Small intestine (tissue), 7 donors: ENCODE measurements around the gene STXBP6. TPM values are rescaled to one million over a fixed set of nuclear protein-coding genes. Genes with fewer than 3 reads are reported as not detected.

Experiments
- DNase-seq, 2 donors: peaks; one replicate each; pipeline versions ENCODE4 v3.0.0 to v3.0.0-alpha.2; 2013
- FAIRE-seq: peaks from 2 replicates; lab custom pipeline; 2012; peaks lifted over from hg19 to GRCh38; lab: Jason Lieb, UNC
- H3K27ac ChIP-seq, 3 donors: one replicate each; pipeline ENCODE4 v1.5.1; 2013; ENCODE audit warnings: low read length in 2 of 3, mild to moderate bottlenecking in 2 of 3, control low read depth in 1 of 3, inconsistent platforms in 1 of 3, low read depth in 1 of 3, moderate library complexity in 1 of 3
- H3K27me3 ChIP-seq, 3 donors: one replicate each; pipeline ENCODE4 v1.6.1; 2013; ENCODE audit warnings: low read length in 3 of 3, inconsistent platforms in 1 of 3; ENCODE audit not compliant: control insufficient read depth in 3 of 3, insufficient read depth in 3 of 3
- H3K36me3 ChIP-seq, 3 donors: one replicate each; pipeline ENCODE4 v1.6.1; 2013; ENCODE audit warnings: low read length in 3 of 3, inconsistent platforms in 1 of 3, low read depth in 1 of 3, mild to moderate bottlenecking in 1 of 3, moderate library complexity in 1 of 3; ENCODE audit not compliant: control insufficient read depth in 3 of 3, insufficient read depth in 2 of 3
- H3K4me1 ChIP-seq, 3 donors: one replicate each; pipeline ENCODE4 v1.6.1; 2013; ENCODE audit warnings: low read length in 2 of 3, inconsistent platforms in 1 of 3, low read depth in 1 of 3, mild to moderate bottlenecking in 1 of 3, moderate library complexity in 1 of 3; ENCODE audit not compliant: control insufficient read depth in 3 of 3, insufficient read depth in 2 of 3
- H3K4me3 ChIP-seq, 3 donors: one replicate each; pipeline ENCODE4 v1.5.1; 2013; ENCODE audit warnings: low read length in 3 of 3, control low read depth in 1 of 3, inconsistent platforms in 1 of 3, low read depth in 1 of 3, mild to moderate bottlenecking in 1 of 3, moderate library complexity in 1 of 3
- H3K9me3 ChIP-seq, 2 donors: one replicate each; pipeline ENCODE4 v1.6.1; 2013; ENCODE audit warnings: low read depth in 1 of 2, low read length in 1 of 2; ENCODE audit not compliant: control insufficient read depth in 2 of 2, insufficient read depth in 1 of 2
- WGBS, 3 donors: extraction: QIAGEN DNeasy Blood & Tissue Kit; methylation state at CpG; one replicate each; pipeline ENCODE4 v1.1.7; 2013; 5-methylcytosine and 5-hydroxymethylcytosine counted together
- polyA plus RNA-seq, 4 donors: library from polyadenylated mRNA; stranded (reverse) in 3 of 4; unstranded in 1 of 4; fragments of 200-250 nt in 3 of 4; fragments of 120-200 nt in 1 of 4; gene quantifications; one replicate each; pipeline versions ENCODE4 v1.2.1 to v1.2.3, GENCODE V29; 2013
- donor health status: healthy with polysubstance abuse.
- donor health status: control.
- donor health status: control.
- donor health status: Bipolar disorder and iron deficiency.
- donor health status: healthy.

Gene STXBP6
- polyA plus RNA-seq, 4 donors = 12.7 to 53.7 (median 24.0) TPM

DNA sequence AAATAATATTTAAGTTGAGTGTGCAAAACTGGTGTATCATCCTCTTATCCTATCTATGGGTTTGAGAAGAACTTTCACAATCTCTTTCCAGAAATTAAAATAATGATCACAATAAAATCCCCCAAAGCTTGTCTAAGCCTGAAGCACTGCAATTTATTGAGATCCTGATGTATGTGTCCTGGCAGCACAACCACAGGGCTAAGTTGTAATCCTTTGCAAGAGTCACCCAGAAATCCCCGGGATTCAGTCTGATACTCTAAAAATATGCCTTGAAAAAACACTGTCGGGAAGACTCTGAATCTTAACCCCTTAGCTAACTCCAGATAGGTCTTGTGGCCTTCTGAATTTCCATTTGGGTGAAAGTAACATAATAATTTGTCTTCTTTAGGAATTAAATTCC is 40.3 kb upstream of the STXBP6 start:
- WGBS, 3 donors = 72 to 83% (median 76%) methylated on average over 2 of the region's 2 CpGs
- FAIRE-seq = no peak
- Histone ChIP-seq H3K27me3 (peaks cover 0 to 6% (median 0%) of the 10 kb centered on the region in 3 donors), H3K27ac (peak overlapping the region in 1 of 3 donors; percentile 26), H3K4me3 (no peak overlapping the region), H3K36me3 (no peaks in the 10 kb centered on the region), H3K9me3 (no peaks in the 10 kb centered on the region), H3K4me1 (peaks cover 0 to 13% (median 0%) of the 10 kb centered on the region in 3 donors)
- no peak for DNase-seq

DNA sequence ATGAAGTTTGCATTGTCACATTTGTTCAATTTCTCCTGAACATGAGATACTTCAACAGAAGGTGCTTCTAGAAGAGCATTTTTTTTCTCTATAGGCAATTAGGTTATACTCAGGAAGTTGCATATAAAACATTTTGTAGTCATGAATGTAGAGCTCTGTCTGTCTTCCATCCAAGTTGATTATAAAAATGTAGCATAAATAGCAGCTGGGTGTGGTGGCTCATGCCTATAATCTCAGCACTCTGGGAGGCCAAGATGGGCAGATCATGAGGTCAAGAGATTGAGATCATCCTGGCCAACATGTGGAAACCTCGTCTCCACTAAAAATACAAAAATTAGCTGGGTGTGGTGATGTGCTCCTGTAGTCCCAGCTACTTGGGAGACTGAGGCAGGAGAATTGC is 39.5 kb upstream of the STXBP6 start:
- H3K4me1 ChIP-seq = peaks cover 0 to 13% (median 0%) of the 10 kb centered on the region in 3 donors
- no peaks in the 10 kb centered on the region for H3K9me3 ChIP-seq
- no peaks in the 10 kb centered on the region for H3K36me3 ChIP-seq
- peaks cover 0 to 6% (median 0%) of the 10 kb centered on the region in 3 donors for H3K27me3 ChIP-seq
- H3K27ac ChIP-seq = no peak overlapping the region
- FAIRE-seq (no peak), DNase-seq (no peak)
- no peak overlapping the region for H3K4me3 ChIP-seq
- 68 to 95% (median 78%) methylated on average over 1 of the region's 1 CpG for WGBS, 3 donors

DNA sequence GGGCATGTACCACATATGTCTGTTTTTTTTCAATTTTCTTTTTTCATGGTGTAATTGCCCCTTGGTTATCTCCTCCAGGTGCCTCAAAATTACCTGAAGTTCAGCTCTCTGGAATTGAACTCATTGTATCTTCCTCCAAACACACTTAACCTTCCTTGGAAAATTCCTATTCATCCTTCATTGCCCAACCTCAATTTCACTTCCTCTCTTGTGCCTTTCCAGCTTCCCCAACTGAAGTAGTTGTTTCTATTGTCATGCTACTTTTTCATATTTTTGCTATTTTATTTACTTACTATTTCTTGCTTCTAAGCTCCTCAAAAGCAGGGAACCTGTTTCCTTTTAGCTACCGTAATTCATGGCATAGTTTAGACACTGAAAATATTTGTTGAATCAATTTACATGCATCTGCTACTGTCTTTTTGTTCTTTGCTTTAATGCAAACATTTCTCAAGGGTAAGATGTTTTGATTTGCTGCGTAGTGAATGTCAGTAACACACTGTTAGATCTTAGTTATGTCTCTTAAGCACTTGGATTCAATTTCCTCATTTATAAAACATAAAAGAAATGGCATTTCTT is 37.0 kb upstream of the STXBP6 start:
- DNase-seq (no peak), FAIRE-seq (no peak)
- no peak overlapping the region for H3K4me3 ChIP-seq
- peaks cover 0 to 11% (median 0%) of the 10 kb centered on the region in 3 donors for H3K4me1 ChIP-seq
- H3K36me3 ChIP-seq = no peaks in the 10 kb centered on the region
- peaks cover 0 to 2% (median 0%) of the 10 kb centered on the region in 3 donors for H3K27me3 ChIP-seq
- no peak overlapping the region for H3K27ac ChIP-seq
- WGBS, 3 donors = 58 to 81% (median 69%) methylated on average over 2 of the region's 2 CpGs
- H3K9me3 ChIP-seq = no peaks in the 10 kb centered on the region

DNA sequence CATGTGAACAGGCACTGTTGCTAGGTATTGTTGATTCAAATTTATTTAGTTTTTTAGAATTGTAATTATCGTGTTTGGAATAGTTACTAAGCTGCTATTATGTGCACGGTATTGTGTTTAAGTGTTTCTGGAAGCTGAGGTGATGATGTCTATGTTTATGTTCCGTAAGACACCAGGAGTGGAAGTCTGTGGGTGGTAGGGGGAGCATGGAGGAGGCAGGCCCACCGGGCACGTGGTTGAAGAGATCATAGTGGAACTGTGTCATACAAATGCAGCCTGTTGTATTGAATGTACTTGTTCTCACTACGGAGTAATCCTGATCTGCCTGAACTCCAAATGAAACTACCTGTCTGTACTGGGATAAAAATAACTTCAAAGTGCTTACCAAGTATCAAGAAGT is 36.1 kb upstream of the STXBP6 start:
- Histone ChIP-seq H3K27me3 (peaks cover 0 to 2% (median 0%) of the 10 kb centered on the region in 3 donors), H3K9me3 (no peaks in the 10 kb centered on the region), H3K4me1 (peaks cover 0 to 3% (median 0%) of the 10 kb centered on the region in 3 donors), H3K27ac (no peak overlapping the region), H3K36me3 (no peaks in the 10 kb centered on the region), H3K4me3 (no peak overlapping the region)
- DNase-seq (no peak), FAIRE-seq (no peak)
- WGBS, 3 donors = 62 to 83% (median 75%) methylated on average over 6 of the region's 6 CpGs

DNA sequence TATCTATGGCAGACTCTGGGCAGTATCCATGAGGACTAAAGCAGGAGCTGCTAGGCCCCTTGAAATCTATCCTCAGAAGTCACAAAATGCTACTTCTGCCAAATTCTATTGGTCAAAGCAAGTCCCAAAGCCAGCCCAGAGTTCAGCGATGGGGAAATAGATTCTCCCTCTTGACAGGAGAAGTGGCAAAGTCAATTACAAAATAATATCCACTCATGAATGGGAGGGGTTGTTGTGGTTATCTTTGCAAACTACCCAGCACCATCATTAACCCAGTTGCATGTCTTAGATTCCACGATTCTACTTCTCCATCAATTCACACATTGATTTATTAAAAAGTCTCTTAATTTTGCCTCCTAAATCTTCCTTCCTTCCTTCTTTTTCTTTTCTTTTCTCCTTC is 30.7 kb upstream of the STXBP6 start:
- DNase-seq (no peak), FAIRE-seq (no peak)
- 83 to 95% (median 84%) methylated on average over 2 of the region's 2 CpGs for WGBS, 3 donors
- H3K36me3 ChIP-seq = no peaks in the 10 kb centered on the region
- H3K27me3 ChIP-seq = no peaks in the 10 kb centered on the region
- no peak overlapping the region for H3K4me3 ChIP-seq
- no peaks in the 10 kb centered on the region for H3K4me1 ChIP-seq
- H3K27ac ChIP-seq = no peak overlapping the region
- peaks cover 0 to 8% of the 10 kb centered on the region in 2 donors for H3K9me3 ChIP-seq

DNA sequence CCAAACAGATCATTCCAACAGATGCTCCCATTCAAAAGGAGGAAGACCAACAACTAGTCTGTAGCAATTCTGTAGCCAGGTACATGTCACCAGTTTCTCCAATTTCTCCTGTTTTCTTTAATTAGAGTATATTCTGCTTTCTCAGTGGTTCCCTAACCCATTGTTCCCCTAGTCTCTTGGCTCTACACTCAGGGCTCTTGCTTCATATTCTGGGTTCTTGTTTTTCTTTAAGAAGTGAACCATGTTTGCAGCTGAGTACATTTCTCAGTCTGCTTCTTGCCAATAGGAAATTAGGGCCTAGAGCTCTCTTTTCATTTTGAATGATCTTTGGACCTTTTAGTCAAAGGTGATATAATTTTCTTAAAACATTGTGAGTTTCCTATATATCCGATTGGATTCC is 29.4 kb upstream of the STXBP6 start:
- H3K4me3 ChIP-seq = no peak overlapping the region
- no peaks in the 10 kb centered on the region for H3K27me3 ChIP-seq
- no peaks in the 10 kb centered on the region for H3K36me3 ChIP-seq
- FAIRE-seq = no peak
- no peaks in the 10 kb centered on the region for H3K4me1 ChIP-seq
- 96 to 100% (median 96%) methylated on average over 1 of the region's 1 CpG for WGBS, 3 donors
- no peak overlapping the region for H3K27ac ChIP-seq
- peaks cover 0 to 8% of the 10 kb centered on the region in 2 donors for H3K9me3 ChIP-seq
- no peak for DNase-seq

DNA sequence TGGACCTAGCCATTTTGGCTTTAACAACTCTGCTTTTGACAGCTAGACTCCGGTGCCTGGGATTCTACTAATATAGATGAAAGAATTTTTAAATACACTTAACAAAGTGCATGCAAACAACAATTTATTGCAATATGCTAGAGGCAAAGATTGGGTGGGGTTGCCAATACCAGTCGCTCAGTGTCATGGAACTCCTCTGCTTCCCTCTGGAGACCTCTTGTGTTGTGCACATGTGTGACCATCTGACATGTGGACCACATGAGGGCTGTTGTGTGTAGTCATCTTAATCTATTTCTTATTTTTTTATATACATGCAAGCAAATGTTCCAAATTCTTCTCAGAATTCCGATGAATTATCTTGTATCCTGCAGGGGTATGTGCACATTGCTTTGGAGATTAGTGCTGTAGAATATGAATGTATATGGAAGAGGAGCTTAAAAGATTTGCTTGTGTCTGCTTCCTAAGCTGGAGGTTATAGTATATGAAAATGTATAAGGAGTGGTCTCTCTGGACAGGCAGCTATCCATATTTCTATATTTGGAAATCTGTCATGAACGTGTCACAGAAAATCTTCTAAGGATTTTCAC is 24.2 kb upstream of the STXBP6 start:
- no peak for FAIRE-seq

DNA sequence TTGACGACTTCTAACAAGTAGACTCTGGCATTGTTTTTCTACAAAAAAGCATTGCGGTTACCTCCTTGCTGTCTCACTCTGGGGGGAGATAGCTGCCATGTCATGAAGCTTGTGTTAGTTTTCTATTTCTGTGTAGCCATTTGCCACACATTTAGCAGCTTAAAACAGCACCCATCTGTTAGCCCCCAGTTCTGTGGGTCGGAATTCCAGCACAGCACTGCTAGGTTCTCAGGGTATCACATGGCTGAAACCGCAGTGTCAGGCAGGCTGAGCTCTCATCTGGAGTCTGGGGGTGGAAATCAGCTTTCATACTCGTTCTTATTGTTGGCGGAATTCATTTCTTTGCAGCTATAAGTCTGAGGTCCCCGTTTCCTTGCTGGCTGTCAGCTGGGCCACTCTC is 19.9 kb upstream of the STXBP6 start:
- 82 to 89% (median 85%) methylated on average over 7 of the region's 7 CpGs for WGBS, 3 donors
- Histone ChIP-seq H3K4me3 (no peak overlapping the region), H3K27me3 (no peaks in the 10 kb centered on the region), H3K36me3 (no peaks in the 10 kb centered on the region), H3K9me3 (no peaks in the 10 kb centered on the region), H3K27ac (no peak overlapping the region), H3K4me1 (no peaks in the 10 kb centered on the region)
- DNase-seq (no peak), FAIRE-seq (no peak)

More for the DNA sequence above, 24.2 kb upstream of the STXBP6 start:
- Histone ChIP-seq H3K27me3 (no peaks in the 10 kb centered on the region), H3K36me3 (no peaks in the 10 kb centered on the region), H3K27ac (no peak overlapping the region), H3K4me3 (no peak overlapping the region), H3K9me3 (peaks cover 0 to 5% of the 10 kb centered on the region in 2 donors), H3K4me1 (no peaks in the 10 kb centered on the region)
- no peak for DNase-seq
- 77 to 85% (median 79%) methylated on average over 4 of the region's 4 CpGs for WGBS, 3 donors
